ENCODE results near the gene SHANK2.

The SHANK2 gene

DNA sequence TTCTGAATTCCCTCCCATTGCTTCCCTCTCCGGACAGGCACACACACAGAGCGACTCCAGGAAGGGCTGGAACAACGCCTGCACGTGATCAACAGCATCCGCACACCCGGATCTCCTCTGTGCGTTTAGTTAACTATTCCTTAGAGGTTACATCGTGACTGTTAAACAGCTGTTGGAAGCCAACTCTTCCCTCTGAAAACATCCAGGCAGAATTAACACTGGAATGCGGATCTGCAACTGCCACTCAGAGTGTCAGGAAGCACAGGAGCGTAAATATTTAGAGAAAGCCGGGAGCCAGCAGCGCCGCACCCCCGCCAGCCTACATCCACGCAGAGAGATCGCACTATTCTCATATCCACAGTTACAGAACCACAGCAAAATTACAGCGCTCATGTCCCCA, 46.2 kb downstream of the SHANK2 start:
- Histone ChIP-seq H2AFZ (ENCODE audit: low read length) (no peak overlapping the region), H3K9me2 (replicated peaks; ENCODE audit: low read depth, low read length) (no peaks in the 10 kb centered on the region), H3K79me2 (ENCODE audit: insufficient read depth, low read length) (no peaks in the 10 kb centered on the region), H3K27me3 (ENCODE audit: insufficient read depth, low read length, poor library complexity, severe bottlenecking) (no peaks in the 10 kb centered on the region), H3K4me2 (ENCODE audit: low read depth, low read length, poor library complexity, severe bottlenecking) (no peak overlapping the region), H3K36me3 (ENCODE audit: insufficient read depth, low read length) (no peaks in the 10 kb centered on the region), H3F3A (ENCODE audit: low read depth) (no peaks in the 10 kb centered on the region), H3K9ac (ENCODE audit: low read depth, low read length, poor library complexity, severe bottlenecking) (no peak overlapping the region), H4K20me1 (ENCODE audit: insufficient read depth, low read length, poor library complexity, severe bottlenecking) (no peaks in the 10 kb centered on the region), H3K9me3 (ENCODE audit: insufficient read depth, low read depth, low read length) (no peaks in the 10 kb centered on the region; the same call in 1 of the 2 replicates), H3K4me3 (ENCODE audit: low read length, poor library complexity, severe bottlenecking) (no peak overlapping the region), H3K4me1 (ENCODE audit: insufficient read depth, low read length, poor library complexity, severe bottlenecking) (no peaks in the 10 kb centered on the region)
- TF ChIP-seq EZH2phosphoT487 (IDR thresholded peaks at IDR 0.05; ENCODE audit: borderline replicate concordance) (no peak), CTCF (conservative IDR thresholded peaks at IDR 0.05; ENCODE audit: low read length) (no peak)

DNA sequence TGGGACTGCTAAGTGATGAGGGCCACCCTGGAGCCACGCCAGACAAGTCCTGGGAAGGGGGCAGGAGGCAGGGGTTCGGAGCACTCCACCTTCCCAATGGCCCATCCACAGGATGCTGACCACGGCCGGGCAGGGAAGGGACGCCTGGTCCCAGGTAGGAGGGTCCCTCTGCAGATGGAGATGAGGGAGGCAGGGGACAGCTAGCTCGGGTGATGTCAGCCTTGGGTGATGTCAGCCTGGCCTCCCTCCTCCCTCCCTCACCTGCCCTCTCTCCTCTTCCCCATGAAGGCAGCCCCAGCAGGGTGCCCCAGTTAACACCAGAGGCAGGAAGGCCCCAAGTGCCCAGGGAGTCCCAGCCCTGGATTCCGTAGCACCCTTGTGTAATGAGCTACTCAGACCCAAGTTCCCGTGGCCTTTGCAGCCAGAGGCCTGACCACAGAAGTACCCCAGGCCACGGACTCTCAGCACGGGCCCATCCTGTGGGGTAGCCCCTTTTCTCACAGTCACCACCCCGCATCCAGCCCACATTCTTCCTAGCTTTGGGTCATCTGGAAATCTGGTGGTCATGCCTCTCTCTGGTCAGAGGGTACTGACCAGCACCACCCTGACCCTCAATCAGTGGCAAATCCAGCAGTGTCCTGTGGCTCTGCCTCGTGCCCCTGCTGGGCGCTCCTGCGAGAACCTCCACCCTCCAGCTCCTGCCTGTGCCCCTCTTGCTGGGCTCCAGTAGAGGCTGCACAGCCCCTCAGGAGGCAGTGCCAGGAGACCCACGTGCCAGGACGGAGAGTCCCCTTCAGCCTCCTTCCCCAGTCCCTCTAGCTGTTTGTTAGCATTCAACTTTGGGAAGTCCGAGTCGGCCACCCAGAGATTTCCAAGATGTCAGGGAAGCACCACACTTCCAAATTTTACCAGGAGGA, 47.4 kb downstream of the SHANK2 start:
- H3F3A ChIP-seq (ENCODE audit: low read depth) = no peaks in the 10 kb centered on the region
- H3K9me2 ChIP-seq (replicated peaks; ENCODE audit: low read depth, low read length) = no peaks in the 10 kb centered on the region
- no peaks in the 10 kb centered on the region for H3K27me3 ChIP-seq (ENCODE audit: insufficient read depth, low read length, poor library complexity, severe bottlenecking)
- H3K4me3 ChIP-seq (ENCODE audit: low read length, poor library complexity, severe bottlenecking) = no peak overlapping the region
- H3K36me3 ChIP-seq (ENCODE audit: insufficient read depth, low read length) = no peaks in the 10 kb centered on the region
- H4K20me1 ChIP-seq (ENCODE audit: insufficient read depth, low read length, poor library complexity, severe bottlenecking) = no peaks in the 10 kb centered on the region
- no peaks in the 10 kb centered on the region for H3K4me1 ChIP-seq (ENCODE audit: insufficient read depth, low read length, poor library complexity, severe bottlenecking)
- H3K79me2 ChIP-seq (ENCODE audit: insufficient read depth, low read length) = no peaks in the 10 kb centered on the region
- H3K9me3 ChIP-seq (ENCODE audit: insufficient read depth, low read depth, low read length) = peaks cover 4% of the 10 kb centered on the region; the same call in 1 of the 2 replicates
- H3K9ac ChIP-seq (ENCODE audit: low read depth, low read length, poor library complexity, severe bottlenecking) = no peak overlapping the region
- H3K4me2 ChIP-seq (ENCODE audit: low read depth, low read length, poor library complexity, severe bottlenecking) = no peak overlapping the region
- no peak overlapping the region for H2AFZ ChIP-seq (ENCODE audit: low read length)
- no peak for TF ChIP-seq EZH2phosphoT487 (IDR thresholded peaks at IDR 0.05; ENCODE audit: borderline replicate concordance)

GRCh38 chr11:71204294-71204693, 48.1 kb downstream of the SHANK2 start:
- no peak overlapping the region for H3K9ac ChIP-seq (ENCODE audit: low read depth, low read length, poor library complexity, severe bottlenecking)
- no peak overlapping the region for H3K4me3 ChIP-seq (ENCODE audit: low read length, poor library complexity, severe bottlenecking)
- H2AFZ ChIP-seq (ENCODE audit: low read length) = no peak overlapping the region
- H3K9me2 ChIP-seq (replicated peaks; ENCODE audit: low read depth, low read length) = no peaks in the 10 kb centered on the region
- H3K79me2 ChIP-seq (ENCODE audit: insufficient read depth, low read length) = no peaks in the 10 kb centered on the region
- H3K4me2 ChIP-seq (ENCODE audit: low read depth, low read length, poor library complexity, severe bottlenecking) = no peak overlapping the region
- H3F3A ChIP-seq (ENCODE audit: low read depth) = no peaks in the 10 kb centered on the region
- H3K36me3 ChIP-seq (ENCODE audit: insufficient read depth, low read length) = no peaks in the 10 kb centered on the region
- no peaks in the 10 kb centered on the region for H3K27me3 ChIP-seq (ENCODE audit: insufficient read depth, low read length, poor library complexity, severe bottlenecking)
- TF ChIP-seq CTCF (conservative IDR thresholded peaks at IDR 0.05; ENCODE audit: low read length) (no peak), EZH2phosphoT487 (IDR thresholded peaks at IDR 0.05; ENCODE audit: borderline replicate concordance) (no peak)
- no peaks in the 10 kb centered on the region for H4K20me1 ChIP-seq (ENCODE audit: insufficient read depth, low read length, poor library complexity, severe bottlenecking)
- peaks cover 6% of the 10 kb centered on the region; the same call in 1 of the 2 replicates for H3K9me3 ChIP-seq (ENCODE audit: insufficient read depth, low read depth, low read length)
- H3K4me1 ChIP-seq (ENCODE audit: insufficient read depth, low read length, poor library complexity, severe bottlenecking) = no peaks in the 10 kb centered on the region
